Breast epithelium (tissue), 4 donors: Measurements from ENCODE around the gene ARID1B. TPM values are rescaled to one million over a fixed set of nuclear protein-coding genes. Genes with fewer than 3 reads are reported as not detected.

Experiments used
- DNase-seq, 2 donors: peaks; one replicate each; pipeline ENCODE4 v3.0.0-alpha.2; 2019; ENCODE audit warnings: low spot score in 2 of 2
- H3K27ac ChIP-seq, 2 donors: fragments of 200-600 bp; sonication (generic) in 1 of 2; one replicate each; pipeline ENCODE4 v1.5.1; 2016 to 2019; ENCODE audit warnings: mild to moderate bottlenecking in 1 of 2
- H3K27me3 ChIP-seq, 2 donors: fragments of 200-600 bp; sonication (generic) in 1 of 2; one replicate each; pipeline versions ENCODE4 v1.5.1 to v1.6.0; 2017 to 2019; ENCODE audit warnings: control low read depth in 1 of 2, mild to moderate bottlenecking in 1 of 2
- H3K36me3 ChIP-seq: fragments of 200-600 bp; one replicate; pipeline ENCODE4 v1.5.1; 2019
- H3K4me1 ChIP-seq, 2 donors: fragments of 200-600 bp; sonication (generic); one replicate each; pipeline ENCODE4 v1.5.1; 2016 to 2019; ENCODE audit warnings: control low read depth in 1 of 2
- H3K4me3 ChIP-seq, 3 donors: fragments of 200-600 bp; sonication (generic); 1 replicate in 2 of 3; 2 replicates in 1 of 3; pipeline ENCODE4 v1.5.1; 2016 to 2019; ENCODE audit warnings: mild to moderate bottlenecking in 3 of 3, moderate library complexity in 2 of 3
- H3K9me3 ChIP-seq, 2 donors: fragments of 200-600 bp; sonication (generic) in 1 of 2; one replicate each; pipeline ENCODE4 v1.5.1; 2016 to 2019; ENCODE audit warnings: control low read depth in 1 of 2
- CTCF ChIP-seq, 3 donors: fragments of 450-650 bp; IDR thresholded peaks; one replicate each; pipeline ENCODE4 v1.5.1; 2016 to 2017; ENCODE audit warnings: antibody characterized with exemption in 3 of 3, mild to moderate bottlenecking in 3 of 3, moderate library complexity in 3 of 3
- POLR2A ChIP-seq: fragments of 450-650 bp; IDR thresholded peaks from one replicate; pipeline ENCODE4 v1.6.1; 2016; ENCODE audit warnings: antibody characterized with exemption, mild to moderate bottlenecking, moderate library complexity
- POLR2AphosphoS5 ChIP-seq, 3 donors: sonication (generic); formaldehyde crosslinking; IDR thresholded peaks; one replicate each; pipeline ENCODE4 v1.6.1; 2017; ENCODE audit warnings: antibody characterized with exemption in 3 of 3
- intact Hi-C: fragments of 100-400 bp; cut with DNase I; formaldehyde crosslinking; loops from one replicate; pipeline ENCODE4 v1.15.1; 2023; ENCODE audit warnings: low total_unique reads
- total RNA-seq, 3 donors: library from RNA; depleted of rRNA; stranded (reverse); fragments of >200 nt; gene quantifications; one replicate each; pipeline ENCODE4 v1.1.0, GENCODE V29; 2016

Gene ARID1B
- total RNA-seq, 3 donors from 2014 or later, result 99.9 to 205 (median 131) TPM

DNA sequence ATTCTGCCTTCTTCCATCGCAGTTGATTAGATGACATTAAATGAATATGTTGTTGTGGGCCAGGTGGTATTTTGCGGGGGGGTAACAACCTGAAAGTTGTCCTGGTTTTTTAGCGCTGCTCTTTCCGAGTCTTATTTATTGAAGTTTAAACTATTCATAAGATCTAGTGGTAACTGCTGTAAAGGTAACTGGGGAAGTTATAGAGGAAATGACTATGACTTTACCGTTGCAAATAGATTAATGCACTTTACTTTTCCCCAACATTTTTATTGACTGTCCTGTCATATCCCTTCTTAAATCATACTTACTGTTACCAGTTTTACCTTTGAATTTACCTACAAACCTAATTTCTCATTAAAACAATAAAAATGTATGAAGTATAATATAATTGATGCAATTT, 173.4 kb downstream of the ARID1B start:
- TF ChIP-seq CTCF (IDR thresholded peaks at IDR 0.05) (no peak), POLR2AphosphoS5 (IDR thresholded peaks at IDR 0.05) (no peak), POLR2A (no peak)
- no peak overlapping the region for H3K4me3 ChIP-seq
- H3K9me3 ChIP-seq, result no peaks in the 10 kb centered on the region
- no peaks in the 10 kb centered on the region for H3K36me3 ChIP-seq
- H3K27ac ChIP-seq, result no peak overlapping the region
- H3K27me3 ChIP-seq, result no peaks in the 10 kb centered on the region
- intact Hi-C loops, result no loop called here
- DNase-seq, result no peak
- H3K4me1 ChIP-seq, result peaks cover 0 to 8% of the 10 kb centered on the region in 2 donors

DNA sequence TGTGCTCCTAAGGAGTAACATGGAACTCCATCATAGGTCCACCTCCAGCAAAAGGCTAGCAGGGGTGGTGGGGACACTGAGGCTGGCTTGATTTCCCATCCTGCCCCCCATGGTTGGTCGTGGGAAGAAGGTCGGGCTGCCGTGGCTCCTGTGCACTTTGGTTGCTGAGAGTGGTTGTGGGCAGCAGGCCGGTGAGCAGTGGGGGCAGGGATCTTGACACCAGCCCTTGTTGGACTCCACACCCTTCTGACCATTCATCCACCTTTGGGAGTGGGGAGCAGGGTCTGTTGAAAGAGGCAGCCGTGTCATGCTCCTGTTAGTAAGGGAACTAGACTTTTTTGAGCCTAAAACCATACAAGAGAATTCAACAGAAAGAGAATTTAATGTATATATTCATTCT, 175.2 kb downstream of the ARID1B start:
- Histone ChIP-seq H3K4me1 (peaks cover 0 to 20% of the 10 kb centered on the region in 2 donors), H3K9me3 (no peaks in the 10 kb centered on the region), H3K27ac (no peak overlapping the region), H3K36me3 (no peaks in the 10 kb centered on the region), H3K27me3 (no peaks in the 10 kb centered on the region), H3K4me3 (no peak overlapping the region)
- TF ChIP-seq POLR2A (no peak), CTCF (IDR thresholded peaks at IDR 0.05) (no peak), POLR2AphosphoS5 (IDR thresholded peaks at IDR 0.05) (no peak)
- intact Hi-C loops, result no loop called here
- DNase-seq, result no peak

- intact Hi-C loops, result no loop called here
- Histone ChIP-seq H3K4me1 (peaks cover 0 to 20% of the 10 kb centered on the region in 2 donors), H3K9me3 (no peaks in the 10 kb centered on the region), H3K36me3 (no peaks in the 10 kb centered on the region), H3K27ac (no peak overlapping the region), H3K4me3 (no peak overlapping the region), H3K27me3 (no peaks in the 10 kb centered on the region)
- TF ChIP-seq POLR2A (no peak), CTCF (IDR thresholded peaks at IDR 0.05) (no peak), POLR2AphosphoS5 (IDR thresholded peaks at IDR 0.05) (no peak)
- no peak for DNase-seq
Observed at GRCh38 chr6:156953127-156953478, 175.9 kb downstream of the ARID1B start.

GRCh38 chr6:156953479-156954146, 176.4 kb downstream of the ARID1B start:
- Histone ChIP-seq H3K9me3 (no peaks in the 10 kb centered on the region), H3K27me3 (no peaks in the 10 kb centered on the region), H3K27ac (no peak overlapping the region), H3K4me3 (no peak overlapping the region), H3K4me1 (peaks cover 0 to 20% of the 10 kb centered on the region in 2 donors), H3K36me3 (no peaks in the 10 kb centered on the region)
- intact Hi-C loops, result no loop called here
- TF ChIP-seq POLR2A (no peak), POLR2AphosphoS5 (IDR thresholded peaks at IDR 0.05) (no peak), CTCF (IDR thresholded peaks at IDR 0.05) (no peak)
- no peak for DNase-seq

GRCh38 chr6:156954191-156954590, 177.0 kb downstream of the ARID1B start:
- H3K27ac ChIP-seq, result no peak overlapping the region
- no peaks in the 10 kb centered on the region for H3K9me3 ChIP-seq
- no peaks in the 10 kb centered on the region for H3K27me3 ChIP-seq
- TF ChIP-seq POLR2AphosphoS5 (IDR thresholded peaks at IDR 0.05) (no peak), CTCF (IDR thresholded peaks at IDR 0.05) (no peak), POLR2A (no peak)
- H3K36me3 ChIP-seq, result no peaks in the 10 kb centered on the region
- intact Hi-C loops, result no loop called here
- no peak for DNase-seq
- peaks cover 0 to 20% of the 10 kb centered on the region in 2 donors for H3K4me1 ChIP-seq
- H3K4me3 ChIP-seq, result no peak overlapping the region
